DND-41 (cell line): ENCODE results near the gene MXD1.

Experiments
- ATAC-seq: fragments of 200-7000 bp; cut with Tn5 transposase; 3 replicates; pipeline ENCODE4 v1.9.1; 2021; ENCODE audit warnings: low read depth; ENCODE audit not compliant: insufficient read depth
- DNase-seq: peaks from one replicate; pipeline ENCODE4 v3.0.0-alpha.2; 2020
- H2AFZ ChIP-seq: 2 replicates; pipeline ENCODE4 v1.6.0; 2012; ENCODE audit warnings: low read depth, low read length
- H3K27ac ChIP-seq: 2 replicates; pipeline ENCODE4 v1.5.1; 2012; ENCODE audit warnings: low read length, inconsistent platforms
- H3K27me3 ChIP-seq: fragments of 200-600 bp; sonication (generic); 2 replicates; pipeline ENCODE4 v1.6.0; 2012; ENCODE audit warnings: low read length, mild to moderate bottlenecking, inconsistent platforms; ENCODE audit not compliant: insufficient read depth, poor library complexity
- H3K36me3 ChIP-seq: 2 replicates; pipeline ENCODE4 v1.5.1; 2012; ENCODE audit warnings: low read length, inconsistent platforms; ENCODE audit not compliant: insufficient read depth
- H3K4me1 ChIP-seq: 2 replicates; pipeline ENCODE4 v1.5.1; 2012; ENCODE audit warnings: mild to moderate bottlenecking, low read length; ENCODE audit not compliant: insufficient read depth
- H3K4me2 ChIP-seq: 2 replicates; pipeline ENCODE4 v1.6.0; 2012; ENCODE audit warnings: mild to moderate bottlenecking, moderate library complexity, low read length, inconsistent platforms; ENCODE audit not compliant: insufficient read depth
- H3K4me3 ChIP-seq, 2 experiments: fragments of 200-600 bp in 1 of 2; shearing (Covaris generic) in 1 of 2; 2 replicates each; pipeline ENCODE4 v1.5.1; 2012 to 2016; ENCODE audit warnings: inconsistent platforms in 2 of 2, low read length in 2 of 2, mild to moderate bottlenecking in 2 of 2, low read depth in 1 of 2, moderate library complexity in 1 of 2
- H3K79me2 ChIP-seq: 2 replicates; pipeline ENCODE4 v1.6.0; 2012; ENCODE audit warnings: low read length, inconsistent platforms; ENCODE audit not compliant: insufficient read depth
- H3K9ac ChIP-seq: 2 replicates; pipeline ENCODE4 v1.6.0; 2012; ENCODE audit warnings: low read depth, mild to moderate bottlenecking, inconsistent platforms, low read length, moderate library complexity
- H3K9me3 ChIP-seq: 2 replicates; pipeline ENCODE4 v1.5.1; 2012; ENCODE audit warnings: low read length, moderate library complexity, mild to moderate bottlenecking, inconsistent platforms; ENCODE audit not compliant: insufficient read depth, severe bottlenecking
- H4K20me1 ChIP-seq: 2 replicates; pipeline ENCODE4 v1.6.0; 2012; ENCODE audit warnings: low read length; ENCODE audit not compliant: insufficient read depth
- EZH2 ChIP-seq: IDR thresholded peaks from 3 replicates; pipeline ENCODE4 v1.6.1; 2012; ENCODE audit warnings: borderline replicate concordance, low read depth, mild to moderate bottlenecking, moderate library complexity, low read length, inconsistent platforms; ENCODE audit not compliant: severe bottlenecking
- TF ChIP-seq, protein P1 (sequence below): IDR thresholded peaks from 2 replicates; pipeline ENCODE4 v1.5.1; 2012; ENCODE audit warnings: borderline replicate concordance, low read length, moderate library complexity, mild to moderate bottlenecking; ENCODE audit not compliant: poor library complexity, severe bottlenecking; ENCODE audit errors: extremely low read depth

MXD1 gene

DNA sequence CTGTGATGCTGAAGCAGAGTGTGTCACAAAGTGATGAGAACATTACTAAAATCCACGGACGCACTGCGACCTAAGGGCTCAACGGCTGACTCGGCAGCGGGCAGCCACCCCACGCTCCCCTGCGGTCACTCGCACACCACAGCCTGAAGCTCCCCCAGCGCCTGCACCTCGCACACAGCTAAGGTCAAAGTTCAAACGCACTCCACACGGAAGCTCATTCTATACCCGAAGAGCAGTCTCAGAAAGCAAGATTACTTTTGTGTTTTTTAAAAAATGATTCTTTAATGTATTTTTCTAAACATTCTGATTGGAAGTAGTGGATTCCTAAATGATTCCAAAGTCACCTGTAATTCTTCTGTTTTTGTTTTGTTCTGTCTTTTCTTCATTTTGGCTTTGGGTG, 24.8 kb downstream of the MXD1 start:
- Histone ChIP-seq H3K9ac (no peak overlapping the region), H3K4me3 (no peak overlapping the region), H3K27ac (no peak overlapping the region)

DNA sequence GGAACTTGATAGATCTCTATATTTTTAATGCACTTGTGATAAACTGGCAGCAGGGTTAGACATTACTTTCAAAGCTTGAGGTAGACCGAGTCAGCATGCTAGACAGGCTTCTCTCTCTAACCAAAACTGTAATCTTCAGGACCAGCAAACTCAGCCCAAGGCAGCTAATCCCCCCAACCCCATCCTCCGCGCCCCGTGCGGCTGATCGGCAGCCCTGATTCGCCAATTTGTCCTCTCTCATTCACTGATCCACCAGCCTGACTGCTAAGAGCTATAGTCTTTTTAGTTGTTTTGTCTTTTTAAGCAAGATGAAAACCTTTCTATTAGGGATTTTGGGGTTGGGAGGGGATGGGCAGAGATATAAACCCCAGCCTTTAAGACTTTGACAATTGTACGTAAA, 25.8 kb downstream of the MXD1 start:
- Histone ChIP-seq H3K4me2 (no peak overlapping the region), H2AFZ (no peak overlapping the region), H3K4me1 (peaks cover 5% of the 10 kb centered on the region), H4K20me1 (no peaks in the 10 kb centered on the region), H3K36me3 (peaks cover 68% of the 10 kb centered on the region), H3K79me2 (no peaks in the 10 kb centered on the region), H3K27ac (no peak overlapping the region), H3K9me3 (no peaks in the 10 kb centered on the region), H3K9ac (no peak overlapping the region), H3K27me3 (no peaks in the 10 kb centered on the region), H3K4me3 (no peak overlapping the region)
- no peak for TF ChIP-seq EZH2
- TF ChIP-seq, protein P1, sequence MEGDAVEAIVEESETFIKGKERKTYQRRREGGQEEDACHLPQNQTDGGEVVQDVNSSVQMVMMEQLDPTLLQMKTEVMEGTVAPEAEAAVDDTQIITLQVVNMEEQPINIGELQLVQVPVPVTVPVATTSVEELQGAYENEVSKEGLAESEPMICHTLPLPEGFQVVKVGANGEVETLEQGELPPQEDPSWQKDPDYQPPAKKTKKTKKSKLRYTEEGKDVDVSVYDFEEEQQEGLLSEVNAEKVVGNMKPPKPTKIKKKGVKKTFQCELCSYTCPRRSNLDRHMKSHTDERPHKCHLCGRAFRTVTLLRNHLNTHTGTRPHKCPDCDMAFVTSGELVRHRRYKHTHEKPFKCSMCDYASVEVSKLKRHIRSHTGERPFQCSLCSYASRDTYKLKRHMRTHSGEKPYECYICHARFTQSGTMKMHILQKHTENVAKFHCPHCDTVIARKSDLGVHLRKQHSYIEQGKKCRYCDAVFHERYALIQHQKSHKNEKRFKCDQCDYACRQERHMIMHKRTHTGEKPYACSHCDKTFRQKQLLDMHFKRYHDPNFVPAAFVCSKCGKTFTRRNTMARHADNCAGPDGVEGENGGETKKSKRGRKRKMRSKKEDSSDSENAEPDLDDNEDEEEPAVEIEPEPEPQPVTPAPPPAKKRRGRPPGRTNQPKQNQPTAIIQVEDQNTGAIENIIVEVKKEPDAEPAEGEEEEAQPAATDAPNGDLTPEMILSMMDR: no peak
- DNase-seq: no peak
- no peak for ATAC-seq

More for the DNA sequence above, 24.8 kb downstream of the MXD1 start:
- Histone ChIP-seq H3K9me3 (no peaks in the 10 kb centered on the region), H2AFZ (no peak overlapping the region), H3K27me3 (no peaks in the 10 kb centered on the region), H3K79me2 (no peaks in the 10 kb centered on the region), H4K20me1 (no peaks in the 10 kb centered on the region), H3K36me3 (peaks cover 76% of the 10 kb centered on the region), H3K4me1 (no peaks in the 10 kb centered on the region), H3K4me2 (no peak overlapping the region)
- TF ChIP-seq, protein P1: no peak
- no peak for TF ChIP-seq EZH2
- no peak for ATAC-seq
- DNase-seq: no peak

DNA sequence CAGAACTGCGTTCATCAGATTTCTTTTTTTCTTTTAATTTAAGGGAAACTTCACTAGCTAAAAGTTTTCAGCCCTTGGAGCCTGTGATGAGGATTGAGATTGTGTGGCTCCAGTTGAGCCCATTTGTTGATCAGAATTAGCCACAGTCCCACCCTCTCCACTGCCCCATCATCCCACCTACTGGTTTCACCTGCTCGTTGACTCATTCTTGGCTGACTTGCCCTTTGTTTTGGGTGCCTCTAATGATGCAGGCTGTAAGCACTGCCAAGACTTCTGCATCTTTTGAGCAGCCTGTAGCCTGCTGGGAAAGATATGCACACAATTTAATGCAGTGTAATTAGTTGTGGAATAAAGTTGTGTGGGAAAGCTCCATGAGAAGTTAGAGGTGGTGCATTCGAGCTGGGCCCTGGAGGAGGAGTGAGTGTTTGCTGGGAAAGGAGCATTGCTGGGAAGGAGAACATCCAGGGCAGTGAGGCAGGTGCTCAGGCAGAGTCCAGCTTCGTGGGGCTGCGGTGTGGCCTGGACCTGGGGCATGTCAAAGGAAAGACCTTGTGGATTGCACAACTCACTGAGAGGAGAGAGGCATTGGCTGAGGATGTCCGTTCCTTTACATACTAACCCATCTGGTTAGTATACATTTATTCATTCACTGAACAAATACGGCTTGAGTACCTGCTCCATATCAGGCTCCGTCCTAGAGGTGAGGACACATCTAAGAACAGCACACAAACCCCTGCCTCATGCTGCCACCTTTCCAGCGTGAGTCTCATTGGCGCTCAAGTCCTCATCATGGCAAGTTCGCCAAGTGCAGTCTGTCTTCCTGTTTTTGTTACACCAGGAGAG, 28.3 kb downstream of the MXD1 start:
- no peak overlapping the region for H3K4me3 ChIP-seq
- DNase-seq (no peak), ATAC-seq (no peak)
- H3K4me2 ChIP-seq: no peak overlapping the region
- H2AFZ ChIP-seq: no peak overlapping the region
- no peaks in the 10 kb centered on the region for H3K27me3 ChIP-seq
- H4K20me1 ChIP-seq: no peaks in the 10 kb centered on the region
- H3K27ac ChIP-seq: 0 out of 2 replicates have a peak overlapping the region, but pooled peaks have one; percentile 30
- H3K9ac ChIP-seq: no peak overlapping the region
- peaks cover 44% of the 10 kb centered on the region for H3K36me3 ChIP-seq
- H3K4me1 ChIP-seq: peaks cover 27% of the 10 kb centered on the region
- TF ChIP-seq, protein P1: no peak
- no peak for TF ChIP-seq EZH2
- H3K79me2 ChIP-seq: no peaks in the 10 kb centered on the region
- no peaks in the 10 kb centered on the region for H3K9me3 ChIP-seq
